Loucy (cell line): Measurements from ENCODE around the gene MMRN2.
A peak's percentile ranks its signal among the peaks of the same experiment; 100 is the strongest.

Experiments used
- EZH2phosphoT487 ChIP-seq: fragments of 200-600 bp; IDR thresholded peaks from 2 replicates; pipeline ENCODE4 v1.6.1; 2018; ENCODE audit warnings: antibody characterized with exemption, mild to moderate bottlenecking, moderate library complexity, borderline replicate concordance
- TF ChIP-seq, protein P1 (sequence below): fragments of 200-600 bp; sonication (generic); conservative IDR thresholded peaks from 2 replicates; pipeline ENCODE4 v1.5.1; 2014; ENCODE audit warnings: mild to moderate bottlenecking, antibody characterized with exemption, low read length

DNA sequence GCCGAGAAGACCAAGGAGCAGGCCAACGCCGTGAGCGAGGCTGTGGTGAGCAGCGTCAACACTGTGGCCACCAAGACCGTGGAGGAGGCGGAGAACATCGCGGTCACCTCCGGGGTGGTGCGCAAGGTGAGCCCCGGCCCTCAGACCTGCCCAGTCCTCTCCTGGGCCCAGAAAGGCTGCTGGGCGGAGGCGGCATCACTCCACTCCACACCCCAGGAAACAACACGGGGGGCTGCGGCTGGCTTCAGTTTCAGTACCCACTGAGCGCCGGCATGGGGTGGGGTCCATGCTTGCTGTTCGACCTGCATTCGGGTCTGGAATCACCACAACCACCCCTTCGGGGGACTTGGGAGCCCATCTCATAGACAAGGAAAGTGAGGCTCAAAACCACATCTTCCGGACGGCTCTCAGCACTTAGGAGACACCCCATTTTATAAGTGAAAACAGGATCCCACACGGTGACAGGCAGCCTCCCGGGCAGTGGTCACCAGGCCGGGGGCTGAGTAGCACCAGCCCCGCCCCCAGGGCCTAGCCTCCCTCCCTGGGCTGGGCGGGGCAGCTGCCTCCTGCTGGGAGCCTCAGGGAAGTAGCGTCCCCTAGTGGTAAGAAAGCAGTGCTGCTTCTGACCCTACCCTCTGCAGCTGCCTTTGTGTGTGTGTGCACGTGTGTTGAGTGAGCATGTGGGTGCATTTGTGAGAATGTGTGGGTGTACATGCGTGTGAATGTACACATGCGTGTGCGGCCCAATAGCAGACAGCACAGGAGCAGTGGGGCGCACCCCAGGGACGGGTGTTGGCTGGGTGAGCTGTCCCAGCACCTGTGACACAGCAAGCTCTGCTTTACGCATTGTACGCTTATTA lies 2.8 kb upstream of the MMRN2 start:
- TF ChIP-seq, protein P1, sequence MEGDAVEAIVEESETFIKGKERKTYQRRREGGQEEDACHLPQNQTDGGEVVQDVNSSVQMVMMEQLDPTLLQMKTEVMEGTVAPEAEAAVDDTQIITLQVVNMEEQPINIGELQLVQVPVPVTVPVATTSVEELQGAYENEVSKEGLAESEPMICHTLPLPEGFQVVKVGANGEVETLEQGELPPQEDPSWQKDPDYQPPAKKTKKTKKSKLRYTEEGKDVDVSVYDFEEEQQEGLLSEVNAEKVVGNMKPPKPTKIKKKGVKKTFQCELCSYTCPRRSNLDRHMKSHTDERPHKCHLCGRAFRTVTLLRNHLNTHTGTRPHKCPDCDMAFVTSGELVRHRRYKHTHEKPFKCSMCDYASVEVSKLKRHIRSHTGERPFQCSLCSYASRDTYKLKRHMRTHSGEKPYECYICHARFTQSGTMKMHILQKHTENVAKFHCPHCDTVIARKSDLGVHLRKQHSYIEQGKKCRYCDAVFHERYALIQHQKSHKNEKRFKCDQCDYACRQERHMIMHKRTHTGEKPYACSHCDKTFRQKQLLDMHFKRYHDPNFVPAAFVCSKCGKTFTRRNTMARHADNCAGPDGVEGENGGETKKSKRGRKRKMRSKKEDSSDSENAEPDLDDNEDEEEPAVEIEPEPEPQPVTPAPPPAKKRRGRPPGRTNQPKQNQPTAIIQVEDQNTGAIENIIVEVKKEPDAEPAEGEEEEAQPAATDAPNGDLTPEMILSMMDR = peak; percentile 88
- no peak for TF ChIP-seq EZH2phosphoT487
